ENCODE data around the gene AZU1. TPM values are rescaled to one million over a fixed set of nuclear protein-coding genes. Genes with fewer than 3 reads are reported as not detected.

Gene AZU1
- total RNA-seq, 1 experiment from 2014 or later = 1.6 TPM

DNA sequence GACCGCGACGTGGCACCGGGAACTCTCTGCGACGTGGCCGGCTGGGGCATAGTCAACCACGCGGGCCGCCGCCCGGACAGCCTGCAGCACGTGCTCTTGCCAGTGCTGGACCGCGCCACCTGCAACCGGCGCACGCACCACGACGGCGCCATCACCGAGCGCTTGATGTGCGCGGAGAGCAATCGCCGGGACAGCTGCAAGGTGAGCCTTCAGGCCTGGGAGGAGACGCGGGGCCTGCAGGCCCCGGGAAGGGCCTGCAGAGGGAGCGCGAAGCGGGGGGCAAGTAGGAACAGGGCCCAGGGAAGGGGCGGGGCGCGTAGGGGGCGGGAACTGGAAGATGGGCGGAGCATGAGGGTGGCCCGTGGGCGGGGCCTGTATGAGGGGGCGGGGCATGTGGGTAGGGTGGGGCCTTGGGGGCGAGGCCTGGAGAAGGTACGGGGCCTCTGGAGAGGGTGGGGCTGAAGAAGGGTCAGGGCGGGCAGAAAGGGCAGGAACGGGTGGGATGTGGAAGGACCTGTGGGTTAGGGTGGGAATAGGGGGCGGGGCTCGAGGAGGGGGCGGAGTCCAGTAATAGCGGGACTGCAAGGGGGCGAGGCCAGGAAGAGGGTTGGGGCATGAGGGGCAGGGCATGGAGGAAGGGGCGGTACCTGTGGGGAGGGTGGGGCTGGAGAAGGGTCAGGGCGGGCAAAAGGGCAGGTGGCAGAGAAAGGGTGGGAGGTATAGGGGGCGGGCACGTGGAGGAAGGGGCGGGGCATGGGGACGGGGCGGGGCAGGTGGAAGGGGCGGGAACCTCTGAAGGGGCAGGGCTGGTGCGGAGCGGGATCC, 34.3 kb downstream of the AZU1 start:
- H3K56ac ChIP-seq (ENCODE audit: insufficient read length, low read depth, low read length) = no peak overlapping the region
- H2AFZ ChIP-seq (ENCODE audit: low read length) = no peak overlapping the region
- H2BK15ac ChIP-seq (ENCODE audit: low read depth, low read length) = no peak overlapping the region
- H3K14ac ChIP-seq (ENCODE audit: insufficient read depth, low read length) = no peak overlapping the region
- H2BK120ac ChIP-seq (ENCODE audit: low read depth, low read length, poor library complexity, severe bottlenecking) = no peak overlapping the region
- H3K79me1 ChIP-seq (ENCODE audit: insufficient read depth, low read depth, low read length, poor library complexity, severe bottlenecking) = no peaks in the 10 kb centered on the region
- H2AK5ac ChIP-seq (ENCODE audit: insufficient read length, low read length) = no peak overlapping the region
- Mint-ChIP-seq H3K27me3 (ENCODE audit: low read depth) (peaks cover 43% of the 10 kb centered on the region), H3K27ac (no peak overlapping the region), H3K36me3 (ENCODE audit: insufficient read depth in 1 of 3, low read depth in 3 of 3) (peaks cover 0 to 6% (median 4%) of the 10 kb centered on the region in 3 experiments; a peak in 5 of 7 replicates), H3K4me1 (peaks cover 2 to 11% of the 10 kb centered on the region in 2 experiments; a peak in 3 of 4 replicates), H3K4me3 (peak overlapping the region; percentile 4 to 83; a peak in 3 of 5 replicates), H3K9me3 (peaks cover 0 to 2% of the 10 kb centered on the region in 2 experiments; a peak in 1 of 5 replicates)
- no peaks in the 10 kb centered on the region for H3K79me2 ChIP-seq (ENCODE audit: insufficient read depth, low read length)
- H4K8ac ChIP-seq (replicated peaks; ENCODE audit: insufficient read length, low read depth, low read length) = no peak overlapping the region
- peak overlapping the region; percentile 22 for H3K18ac ChIP-seq (ENCODE audit: insufficient read length, low read depth, low read length)
- no peak overlapping the region for H3K9ac ChIP-seq (ENCODE audit: extremely low read depth, insufficient read length, low read length)
- no peak overlapping the region for H4K5ac ChIP-seq (ENCODE audit: insufficient read length, low read depth, low read length)
- peaks cover 3% of the 10 kb centered on the region; the same call in 1 of the 2 replicates for H3K27me3 ChIP-seq (ENCODE audit: insufficient read depth, low read length)
- peak; percentile 98 for DNase-seq
- H3T11ph ChIP-seq (ENCODE audit: low read length) = no peak overlapping the region
- peak overlapping the region; percentile 16 for H3K4me2 ChIP-seq (ENCODE audit: insufficient read depth, insufficient read length, low read length)
- H3K23ac ChIP-seq (ENCODE audit: insufficient read length, low read depth, low read length) = no peak overlapping the region
- H3K4me1 ChIP-seq (ENCODE audit: insufficient read depth, low read length) = no peaks in the 10 kb centered on the region
- H2BK5ac ChIP-seq (ENCODE audit: insufficient read length, low read length) = no peak overlapping the region
- H2BK12ac ChIP-seq (ENCODE audit: insufficient read length, low read depth, low read length) = no peak overlapping the region
- H3K4ac ChIP-seq (ENCODE audit: low read depth, low read length) = no peak overlapping the region
- no peaks in the 10 kb centered on the region for H4K20me1 ChIP-seq (ENCODE audit: control insufficient read depth, insufficient read depth, insufficient read length)
- H3K9me3 ChIP-seq (ENCODE audit: control insufficient read depth, low read depth, low read length) = no peaks in the 10 kb centered on the region
- H3K23me2 ChIP-seq (ENCODE audit: insufficient read length, low read depth, low read length, poor library complexity, severe bottlenecking) = peaks cover 3% of the 10 kb centered on the region
- H4K91ac ChIP-seq (ENCODE audit: insufficient read length, low read depth, low read length) = no peak overlapping the region
- H2BK20ac ChIP-seq (ENCODE audit: low read depth, low read length, poor library complexity, severe bottlenecking) = no peak overlapping the region
- no peak overlapping the region for H3K27ac ChIP-seq (ENCODE audit: insufficient read length, low read depth, low read length)
- TF ChIP-seq, protein P1, sequence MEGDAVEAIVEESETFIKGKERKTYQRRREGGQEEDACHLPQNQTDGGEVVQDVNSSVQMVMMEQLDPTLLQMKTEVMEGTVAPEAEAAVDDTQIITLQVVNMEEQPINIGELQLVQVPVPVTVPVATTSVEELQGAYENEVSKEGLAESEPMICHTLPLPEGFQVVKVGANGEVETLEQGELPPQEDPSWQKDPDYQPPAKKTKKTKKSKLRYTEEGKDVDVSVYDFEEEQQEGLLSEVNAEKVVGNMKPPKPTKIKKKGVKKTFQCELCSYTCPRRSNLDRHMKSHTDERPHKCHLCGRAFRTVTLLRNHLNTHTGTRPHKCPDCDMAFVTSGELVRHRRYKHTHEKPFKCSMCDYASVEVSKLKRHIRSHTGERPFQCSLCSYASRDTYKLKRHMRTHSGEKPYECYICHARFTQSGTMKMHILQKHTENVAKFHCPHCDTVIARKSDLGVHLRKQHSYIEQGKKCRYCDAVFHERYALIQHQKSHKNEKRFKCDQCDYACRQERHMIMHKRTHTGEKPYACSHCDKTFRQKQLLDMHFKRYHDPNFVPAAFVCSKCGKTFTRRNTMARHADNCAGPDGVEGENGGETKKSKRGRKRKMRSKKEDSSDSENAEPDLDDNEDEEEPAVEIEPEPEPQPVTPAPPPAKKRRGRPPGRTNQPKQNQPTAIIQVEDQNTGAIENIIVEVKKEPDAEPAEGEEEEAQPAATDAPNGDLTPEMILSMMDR (conservative IDR thresholded peaks at IDR 0.05) = peak; percentile 47
- WGBS (ENCODE audit: extremely low coverage, insufficient read length, low lambda C conversion rate) = no CpG with 5 or more reads among the region's 60 CpGs
